Endothelial cell of hepatic sinusoid (primary cell): ENCODE measurements around the gene PLEKHG3.

ENCODE experiments used
- in situ Hi-C: cut with HindIII; loops from 2 replicates; pipeline ENCODE4 v1.10.0; 2017; ENCODE audit warnings: low sequenced_read_pairs

The PLEKHG3 gene

DNA sequence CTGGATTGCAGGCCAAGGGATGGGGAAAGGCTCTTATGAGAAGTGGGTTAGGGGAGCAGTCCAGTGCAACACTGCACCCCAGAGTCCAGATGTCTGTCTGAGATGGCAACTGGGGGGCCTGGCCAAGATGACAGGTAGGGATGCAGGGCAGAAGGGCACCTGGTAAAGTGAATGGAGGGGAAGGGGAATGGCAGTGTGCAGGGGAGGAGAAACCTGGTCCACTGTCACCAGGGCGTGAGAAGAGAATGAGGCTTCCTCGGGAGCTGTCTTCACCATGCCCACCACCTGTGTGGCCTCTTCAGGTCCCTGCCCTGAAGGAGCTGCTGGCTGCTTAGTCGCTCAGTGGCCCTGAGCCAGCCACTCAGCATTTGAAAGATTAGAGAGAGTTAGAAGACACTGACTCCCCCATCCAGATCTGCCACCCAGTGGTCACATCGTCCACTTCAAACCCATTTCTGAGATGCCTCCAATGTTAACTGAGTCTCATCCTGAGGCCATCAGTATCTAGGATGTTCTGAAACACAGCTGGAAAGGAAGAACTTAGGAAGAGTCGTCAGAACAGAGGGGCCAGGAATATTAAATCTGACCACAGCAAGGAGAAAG is 57.3 kb downstream of the PLEKHG3 start:
- in situ Hi-C loops, result no loop called here

DNA sequence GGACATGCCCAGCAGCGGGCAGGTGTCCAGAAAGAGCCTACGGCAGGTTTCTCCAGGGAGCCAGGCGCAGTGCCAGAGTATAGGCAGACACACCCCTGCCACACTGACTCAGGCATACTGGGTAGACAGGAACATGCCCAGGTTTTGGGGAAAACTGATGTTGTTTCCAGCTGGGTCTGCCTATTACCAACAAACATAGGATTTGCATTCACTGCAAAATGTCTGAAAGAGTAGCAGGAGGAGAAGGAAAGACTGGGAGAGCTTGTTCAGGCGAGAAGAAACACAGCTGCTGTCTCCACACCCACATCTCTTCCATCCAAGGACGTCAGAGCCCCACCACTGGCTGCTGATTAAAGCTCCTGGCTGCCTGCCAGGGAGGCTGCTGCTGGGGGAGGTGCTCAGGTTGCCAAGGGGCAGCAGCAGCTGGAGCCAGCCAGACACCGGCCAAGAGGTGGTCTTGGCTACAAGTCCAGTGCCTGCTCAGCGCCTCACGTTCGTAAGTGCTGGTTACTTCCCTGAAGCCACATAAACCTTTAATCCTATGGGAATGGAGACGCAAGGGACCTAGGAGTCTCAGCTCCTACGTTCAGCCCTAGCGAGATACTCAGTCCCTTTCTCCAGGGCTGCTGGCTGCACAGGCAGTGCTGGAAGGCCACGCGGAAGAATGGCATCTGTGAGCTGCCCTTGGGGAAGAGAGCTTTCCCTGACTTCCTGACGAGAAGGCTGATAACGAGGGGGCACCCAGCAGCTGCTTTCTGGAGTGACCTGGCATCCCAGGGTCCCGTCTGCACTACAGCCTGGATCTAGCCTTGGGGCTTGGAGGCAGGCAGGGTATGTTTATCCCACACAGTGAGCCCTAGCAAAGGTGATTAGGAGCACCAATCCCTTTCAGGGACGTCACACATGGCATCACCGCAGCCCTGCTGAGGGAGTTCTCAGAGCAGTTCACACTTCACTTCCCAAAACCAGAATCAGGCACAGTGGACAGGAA is 58.1 kb downstream of the PLEKHG3 start:
- in situ Hi-C loops, result no loop called here

DNA sequence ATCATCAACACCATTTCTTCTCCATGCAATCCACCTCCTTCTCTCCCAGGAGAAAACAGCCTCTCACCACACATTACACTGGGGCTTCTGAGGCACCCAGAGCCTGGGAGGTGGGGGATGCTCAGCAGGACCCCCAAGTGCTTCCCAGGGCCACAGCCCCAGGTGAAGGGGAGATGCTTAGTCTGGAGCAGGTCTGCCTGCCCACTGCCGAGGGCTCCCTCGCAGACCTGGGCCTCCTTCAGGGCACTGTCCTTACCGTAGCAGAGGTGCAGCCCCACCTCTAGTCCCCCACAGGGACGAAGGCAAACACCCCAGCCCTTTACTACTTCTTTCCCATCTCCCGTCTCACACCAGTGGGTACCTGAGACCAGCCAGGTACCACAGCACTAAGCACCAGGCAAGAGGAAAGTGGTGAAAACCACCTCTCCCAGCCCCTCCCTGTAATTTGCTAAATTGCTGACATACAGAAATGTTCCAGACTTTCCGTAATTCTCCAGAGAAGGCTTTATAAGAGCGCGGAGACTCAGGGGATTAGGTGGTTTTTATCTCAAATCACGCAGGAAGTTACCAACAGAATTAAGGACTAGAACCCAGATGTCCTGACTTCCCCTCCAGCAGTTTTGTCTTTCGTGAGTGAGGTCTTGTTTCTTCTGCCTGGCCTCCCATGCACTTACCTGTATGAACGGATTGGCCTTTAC is 59.0 kb downstream of the PLEKHG3 start:
- in situ Hi-C loops, result no loop called here

DNA sequence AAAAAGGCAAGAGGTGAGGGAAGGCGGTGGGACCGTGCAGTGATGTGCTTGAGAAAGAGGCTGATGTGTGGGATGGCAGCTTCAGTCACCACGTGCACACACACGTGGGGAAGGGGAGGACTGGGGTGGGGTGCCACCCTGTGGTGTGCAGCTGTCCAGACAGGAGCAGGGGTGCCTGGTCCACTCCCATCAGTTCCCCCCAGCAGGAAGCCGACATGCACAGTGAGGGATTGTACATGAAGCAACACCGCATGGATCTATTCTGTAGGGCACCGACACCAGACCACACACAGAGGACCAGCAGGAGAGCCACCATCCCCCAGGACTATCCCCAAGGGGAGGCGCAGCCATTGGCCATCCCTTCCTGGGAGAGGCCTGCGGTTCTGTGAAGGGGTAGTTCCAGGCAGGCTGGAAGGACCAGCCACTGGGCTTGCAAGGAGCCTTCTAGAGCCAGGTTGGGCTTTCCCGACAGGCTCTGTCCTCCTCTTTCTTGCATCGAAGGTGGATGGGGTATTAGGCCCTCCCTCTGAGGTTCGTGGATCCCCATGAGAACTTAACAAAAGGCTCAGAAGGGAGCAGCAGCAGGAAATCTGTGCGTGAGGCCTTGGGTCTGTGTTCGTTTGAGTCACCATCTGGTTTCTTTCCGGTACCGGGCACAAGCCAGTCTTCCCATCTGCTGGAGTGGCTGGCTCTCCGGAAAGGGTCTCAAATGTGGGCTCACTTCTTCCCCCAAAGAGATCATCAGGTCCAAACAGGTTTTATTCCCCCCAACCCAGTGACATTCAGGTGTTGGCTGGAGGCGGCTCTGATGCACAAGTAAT is 59.8 kb downstream of the PLEKHG3 start:
- in situ Hi-C loops, result no loop called here

DNA sequence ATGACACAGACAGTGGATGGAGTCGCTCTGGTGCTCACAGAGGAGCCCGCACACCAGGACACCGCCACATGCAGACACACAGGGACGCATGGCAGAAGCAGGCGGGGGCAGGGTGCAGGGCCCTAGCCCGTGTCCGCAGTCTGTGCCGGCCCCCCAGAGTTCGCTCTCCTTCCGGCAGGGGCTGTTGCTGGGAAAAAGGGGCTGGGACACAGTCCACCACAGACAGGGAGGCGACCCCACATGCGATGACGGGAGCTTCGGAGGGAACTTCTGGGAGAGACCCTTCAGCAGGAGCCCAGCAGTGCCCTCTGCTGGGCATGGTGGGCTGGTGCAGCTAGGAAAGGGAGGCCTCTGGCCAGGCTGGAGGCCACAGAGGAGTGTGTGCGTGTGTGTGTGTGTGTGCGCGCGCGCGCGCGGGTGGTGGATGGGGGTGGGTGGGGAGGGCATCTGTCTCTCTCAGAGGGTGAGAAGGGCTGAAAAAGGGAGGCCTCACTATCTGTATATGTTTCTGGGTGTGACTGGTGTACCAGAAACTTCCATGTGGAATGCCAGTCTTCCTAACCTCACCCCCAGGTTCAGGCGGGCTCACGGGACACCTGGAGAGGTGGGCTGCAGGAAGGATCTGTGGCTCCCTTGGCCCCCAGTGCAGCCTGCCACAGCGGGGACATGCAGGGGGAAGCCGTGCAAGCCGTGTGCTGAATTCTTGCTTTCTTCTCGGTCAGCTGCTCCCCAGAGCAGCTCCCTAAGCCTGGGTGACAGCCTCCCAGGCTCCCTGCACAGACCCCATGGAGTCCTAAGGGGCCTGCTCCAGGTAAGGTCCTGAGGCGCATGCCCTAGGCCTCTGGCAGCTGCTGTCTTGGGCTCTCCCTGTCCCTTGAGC is 60.7 kb downstream of the PLEKHG3 start:
- in situ Hi-C loops, result no loop called here

DNA sequence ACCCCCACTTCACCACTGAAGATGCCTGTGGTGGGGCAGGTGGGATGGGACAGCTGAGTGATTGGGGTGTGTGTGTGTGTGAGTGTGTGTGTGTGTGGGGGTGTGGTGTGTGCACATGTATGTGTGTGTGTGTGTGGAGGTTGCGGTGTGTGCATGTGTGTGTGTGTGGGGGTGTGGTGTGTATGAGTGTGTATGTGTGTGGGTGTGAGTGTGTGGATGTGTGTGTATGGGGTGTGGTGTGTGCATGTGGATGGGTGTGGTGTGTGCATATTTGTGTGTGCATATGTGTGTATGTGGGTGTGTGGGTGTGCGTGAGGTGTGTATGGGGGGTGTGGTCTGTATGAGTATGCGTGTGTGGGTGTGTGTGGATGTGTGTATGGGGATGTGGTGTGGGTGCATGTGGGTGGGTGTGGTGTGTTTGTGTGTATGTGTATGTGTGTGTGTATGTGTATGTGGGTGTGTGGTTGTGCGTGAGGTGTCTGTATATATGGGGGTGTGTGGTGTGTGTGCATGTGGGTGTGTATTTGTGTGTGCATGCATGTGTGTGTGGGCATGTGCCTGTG is 61.6 kb downstream of the PLEKHG3 start:
- in situ Hi-C loops, result no loop called here

DNA sequence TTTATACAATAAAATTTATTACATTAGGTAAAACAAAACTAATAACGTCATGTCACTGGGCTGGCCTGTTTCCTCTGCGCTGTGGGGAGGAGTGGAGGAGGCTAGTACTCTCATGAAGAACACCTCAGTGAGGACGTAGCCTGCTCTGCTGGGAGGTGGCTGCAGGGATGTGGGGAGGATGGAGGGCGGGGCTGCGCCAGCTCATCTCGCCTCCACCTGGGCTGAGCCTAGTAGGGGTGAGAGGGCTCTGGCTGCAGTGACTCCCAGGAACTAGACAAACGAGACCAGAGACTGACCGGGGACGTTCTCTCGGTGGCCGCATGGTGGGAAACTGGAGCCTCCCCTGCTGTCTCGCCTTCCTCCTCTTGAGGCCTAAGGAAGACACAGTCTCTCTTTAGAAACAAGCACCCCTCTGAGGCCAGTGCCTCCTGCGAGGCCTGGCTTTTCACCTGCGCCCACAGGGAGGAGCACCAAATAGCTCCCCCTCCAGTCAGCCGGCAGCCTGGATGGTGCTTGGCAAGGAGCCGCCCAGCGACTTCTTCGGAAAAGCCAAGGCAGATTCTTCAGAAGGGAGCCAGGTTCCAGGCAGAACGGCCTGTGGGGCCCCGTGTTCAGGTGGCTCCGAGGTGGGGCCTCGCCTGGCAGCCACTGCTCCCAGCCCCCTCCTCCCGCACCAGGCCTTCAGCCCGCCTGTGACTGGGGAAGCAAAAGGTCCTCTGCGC is 62.4 kb downstream of the PLEKHG3 start:
- in situ Hi-C loops, result no loop called here

DNA sequence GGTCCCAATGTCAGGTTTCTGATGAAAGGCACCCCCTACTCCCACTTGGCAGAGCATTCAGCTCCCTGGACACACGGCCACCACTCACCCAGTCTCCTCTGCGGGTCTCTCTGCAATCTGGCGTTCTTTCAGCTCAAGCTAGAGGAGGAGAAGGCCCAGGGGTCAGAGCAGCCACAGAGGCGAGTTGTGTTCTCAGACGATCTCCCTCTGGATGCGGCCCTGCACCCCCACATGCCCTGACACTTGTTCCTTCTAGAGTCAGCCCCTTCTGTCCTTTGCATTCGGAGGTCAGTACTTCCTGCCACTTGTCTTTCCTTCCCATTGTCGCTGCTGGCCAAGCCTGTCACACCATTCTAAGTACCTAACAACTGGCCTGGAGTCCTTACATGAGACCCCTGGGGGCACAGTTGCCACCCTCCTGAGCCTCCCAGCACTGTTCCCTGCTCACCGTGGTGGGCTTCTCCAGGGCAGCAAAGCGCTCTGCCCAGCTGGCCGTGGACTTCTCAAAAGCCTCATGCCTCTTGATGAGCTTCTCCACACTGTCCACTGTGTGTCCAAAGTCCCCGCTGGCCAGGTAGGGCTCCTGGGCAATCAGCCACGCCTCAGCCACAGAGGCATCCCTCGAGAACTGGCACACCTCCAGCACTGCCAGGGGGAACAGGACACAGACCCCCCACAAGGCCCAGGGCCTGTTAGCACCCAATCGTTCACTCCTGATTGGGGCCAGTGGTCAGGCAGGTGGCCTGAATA is 63.2 kb downstream of the PLEKHG3 start:
- in situ Hi-C loops, result no loop called here

DNA sequence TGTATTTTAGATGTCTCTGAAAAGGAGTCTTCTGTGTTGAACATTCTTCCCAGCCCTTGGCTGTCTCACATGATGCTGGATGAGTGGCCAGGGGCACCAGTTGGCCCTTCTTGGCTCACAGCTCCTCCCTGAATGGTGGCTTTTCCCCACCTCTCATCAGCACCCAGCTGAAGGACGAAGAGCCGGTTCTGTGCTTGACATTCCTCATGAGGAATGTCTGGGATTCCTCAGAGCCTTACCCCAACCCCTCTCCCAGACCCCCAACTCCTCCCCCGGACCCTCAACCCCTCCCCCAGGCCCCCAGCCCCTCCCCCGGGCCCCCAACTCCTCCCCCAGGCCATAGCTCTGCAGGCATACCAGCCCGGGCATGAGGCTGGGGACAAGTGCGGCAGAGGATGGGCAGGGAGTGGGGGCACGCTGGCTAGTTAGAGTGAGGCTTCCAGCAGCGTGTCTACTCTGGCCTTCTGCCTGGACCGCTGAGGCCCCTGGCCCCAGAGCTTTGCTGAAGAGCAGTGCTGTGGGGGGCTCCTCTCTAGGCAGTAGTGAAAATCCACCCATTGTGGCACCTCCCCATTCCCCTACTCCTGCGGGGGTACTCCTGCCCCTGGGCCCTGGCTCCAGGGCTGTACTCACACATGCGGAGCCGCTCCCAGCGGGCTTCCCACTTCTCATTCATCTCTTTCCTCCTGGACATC is 64.3 kb downstream of the PLEKHG3 start:
- in situ Hi-C loops, result no loop called here

DNA sequence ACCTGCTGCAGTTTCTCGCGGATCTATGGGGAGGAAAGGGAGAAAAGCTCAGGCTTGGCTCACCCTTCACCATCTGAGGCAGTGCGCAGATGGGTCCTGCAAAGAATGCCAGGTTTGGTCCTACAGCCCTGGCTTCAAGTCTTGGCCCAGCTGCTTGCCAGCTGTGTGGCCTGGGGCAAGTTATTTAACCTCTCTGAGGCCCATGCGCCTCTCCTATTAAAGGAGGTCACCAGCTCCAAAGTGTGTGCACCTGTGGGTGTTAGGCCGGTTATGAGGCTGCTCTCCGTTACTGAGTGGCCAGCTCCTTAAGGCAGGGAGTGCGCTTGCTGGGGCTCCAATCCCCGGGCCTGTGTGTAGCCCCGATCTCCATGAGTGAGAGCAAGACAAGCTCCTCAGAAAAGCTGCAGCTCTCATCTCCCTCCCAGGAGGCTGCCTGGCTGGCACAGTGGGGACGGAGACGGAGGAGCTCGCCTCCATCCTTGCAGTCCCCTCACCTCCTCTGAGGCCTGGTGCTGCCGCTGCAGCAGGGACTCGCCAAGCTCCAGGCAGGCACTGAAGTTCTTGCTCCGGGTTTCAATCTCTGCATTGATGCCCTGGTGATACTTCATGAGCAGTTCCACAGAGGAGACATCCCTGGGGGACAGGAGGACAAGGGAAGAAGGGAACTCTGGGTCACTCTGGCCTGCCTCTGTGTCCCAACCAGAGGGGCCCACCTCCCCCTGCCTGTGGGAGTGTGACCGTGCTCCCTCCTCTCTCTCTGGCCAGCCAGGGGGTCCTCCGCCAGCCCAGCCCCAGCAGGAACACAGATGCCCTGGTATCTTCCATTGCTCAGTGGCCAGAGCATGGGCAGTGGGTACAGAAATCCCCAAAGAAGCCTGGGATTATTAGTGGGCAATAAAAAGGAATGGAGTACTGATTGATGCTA is 65.1 kb downstream of the PLEKHG3 start:
- in situ Hi-C loops, result no loop called here

DNA sequence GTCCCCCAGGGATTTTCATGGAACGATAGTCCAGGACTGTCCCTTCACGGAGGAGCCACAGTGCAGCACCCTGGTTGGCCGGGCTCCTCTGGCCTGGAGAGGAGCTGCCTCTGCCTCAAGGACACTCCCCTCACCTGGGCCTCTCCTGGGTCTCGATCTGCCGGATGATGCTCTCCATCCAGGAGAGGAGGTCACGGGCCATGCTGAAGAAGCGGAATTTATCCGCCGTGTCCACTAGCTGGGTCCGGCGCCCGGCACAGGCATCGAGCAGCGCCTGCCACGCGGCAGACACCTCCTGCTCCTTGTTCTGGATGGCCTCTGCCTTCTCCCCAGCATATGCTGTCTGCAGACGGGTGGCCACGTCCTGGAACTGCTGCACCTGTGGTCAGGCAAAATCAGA is 66.5 kb downstream of the PLEKHG3 start:
- in situ Hi-C loops, result no loop called here

DNA sequence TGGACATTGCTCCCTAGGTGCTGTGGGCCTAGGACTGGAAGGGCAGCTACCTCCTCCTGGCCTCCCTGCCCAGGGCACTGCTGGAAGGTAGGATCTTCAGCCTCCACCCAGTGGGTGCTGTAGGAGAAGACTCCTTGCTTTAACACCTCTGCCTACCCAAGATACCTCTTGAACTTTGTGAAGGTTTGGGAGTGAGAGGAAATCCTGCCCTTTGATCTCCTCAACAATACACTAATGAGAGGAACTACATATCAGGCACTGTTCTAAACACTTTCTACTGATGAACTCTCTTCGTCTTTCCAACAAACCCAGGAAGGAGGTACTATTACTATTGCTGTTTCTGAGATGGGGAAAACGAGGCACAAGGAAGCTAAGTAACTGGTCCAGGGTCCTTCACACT is 66.9 kb downstream of the PLEKHG3 start:
- in situ Hi-C loops, result no loop called here

DNA sequence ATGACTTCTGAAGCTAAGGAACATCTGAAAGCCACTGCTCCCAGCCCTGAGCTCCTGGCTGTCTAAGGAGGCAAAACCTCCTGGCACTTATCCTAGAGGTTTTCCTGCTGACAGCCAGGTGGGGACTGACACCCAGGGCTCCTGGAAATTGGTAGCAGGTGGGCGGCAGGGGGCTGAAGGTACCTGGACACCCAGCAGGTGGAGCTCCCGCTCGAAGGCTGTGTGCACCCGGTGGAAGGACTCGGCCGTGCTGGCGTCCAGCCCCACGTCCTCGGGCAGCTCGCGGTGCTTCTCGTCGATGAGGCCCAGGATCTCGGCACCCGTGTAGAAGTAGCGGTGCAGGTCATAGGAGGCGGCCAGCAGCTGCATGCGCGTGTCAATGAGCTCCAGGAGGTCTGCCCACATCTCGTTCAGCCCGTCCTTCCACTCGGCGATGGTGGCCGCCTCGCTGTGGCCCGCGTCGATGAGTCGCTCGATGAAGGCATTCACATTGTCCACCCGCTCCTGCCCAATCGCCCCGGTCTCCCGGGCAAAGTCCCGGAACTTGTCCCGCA is 68.2 kb downstream of the PLEKHG3 start:
- in situ Hi-C loops, result no loop called here

DNA sequence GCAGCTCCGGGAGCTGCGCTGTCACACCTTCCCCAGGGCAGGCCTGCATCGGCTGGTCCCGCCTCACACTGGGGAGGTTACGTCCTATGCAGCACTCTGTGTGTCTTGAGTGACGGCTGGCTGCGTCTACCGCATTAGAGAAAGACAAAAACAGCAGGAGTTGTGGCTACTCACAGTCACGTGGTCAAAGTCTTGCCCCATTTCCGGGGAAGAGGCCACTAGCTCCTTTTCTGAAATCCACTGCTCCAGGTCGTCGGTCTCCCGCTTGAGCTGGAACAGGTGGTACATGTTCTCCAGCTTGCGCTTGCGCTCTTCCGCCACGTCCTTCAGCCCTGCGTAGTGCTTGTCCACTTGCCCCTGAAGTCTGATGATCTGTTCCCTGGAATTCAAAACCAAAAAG is 68.8 kb downstream of the PLEKHG3 start:
- in situ Hi-C loops, result no loop called here

DNA sequence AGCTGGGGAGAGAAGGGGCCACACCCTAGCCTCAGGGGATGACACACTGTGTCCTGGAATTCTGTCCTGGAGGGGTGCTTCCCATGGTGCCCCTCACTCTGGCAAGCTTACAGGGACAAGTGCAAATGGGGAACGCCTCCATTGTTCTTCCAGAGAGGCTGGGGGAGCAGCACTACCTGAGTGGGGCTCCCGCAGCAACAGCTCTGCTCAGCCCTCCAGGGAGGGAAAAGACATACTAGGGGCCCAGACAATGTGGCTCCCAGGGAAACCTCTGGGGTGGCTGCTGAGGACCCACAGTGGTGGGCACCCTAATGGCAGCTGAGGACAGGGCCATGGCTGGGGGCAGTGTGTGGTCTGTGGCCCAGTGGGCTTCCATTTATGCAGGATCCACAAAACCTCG is 69.4 kb downstream of the PLEKHG3 start:
- in situ Hi-C loops, result no loop called here

DNA sequence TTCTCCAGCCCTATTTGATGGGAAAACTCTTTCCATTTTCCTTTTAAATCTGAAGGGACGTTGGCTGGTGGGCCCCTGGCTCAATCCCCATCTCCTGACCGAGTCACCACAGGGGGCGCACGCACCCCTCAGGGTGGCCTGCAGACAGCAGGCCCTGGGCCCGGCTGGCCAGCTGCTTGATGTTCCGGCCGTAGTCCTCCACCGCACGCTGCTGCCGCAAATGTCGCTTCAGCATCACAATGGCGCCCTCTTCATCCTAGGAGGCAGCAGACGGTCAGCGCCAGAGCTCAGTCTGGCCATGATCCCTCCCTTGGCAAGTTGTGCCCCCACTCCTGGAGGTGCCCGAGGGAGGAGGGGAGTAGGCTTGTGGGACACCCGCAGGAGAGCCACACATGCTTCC is 70.0 kb downstream of the PLEKHG3 start:
- in situ Hi-C loops, result no loop called here
